ENCODE data around the gene C3orf18. TPM values are rescaled to one million over a fixed set of nuclear protein-coding genes. Genes with fewer than 3 reads are reported as not detected.

The C3orf18 gene
- total RNA-seq (2021; ENCODE audit: unreplicated experiment) (5.0 TPM), Bru-seq, nascent RNA (percentile 37 among the genes with signal in this experiment), BruChase-seq, experiment 1, labeled RNA remaining after a 2-hour chase (percentile 44 among the genes with signal in this experiment), BruChase-seq, experiment 2, labeled RNA remaining after a 6-hour chase (percentile 47 among the genes with signal in this experiment)
- polyA plus RNA-seq (2012; ENCODE audit: insufficient read length): 9.5 TPM
- long read RNA-seq, transcript C3orf18-210 (4 exons, 788 nt): major isoform, 5 of 15 reads
- long read RNA-seq, partial matches to known transcripts: 1 of 15 reads
- long read RNA-seq, other reads (novel, unspliced or antisense): 5 of 15 reads

DNA sequence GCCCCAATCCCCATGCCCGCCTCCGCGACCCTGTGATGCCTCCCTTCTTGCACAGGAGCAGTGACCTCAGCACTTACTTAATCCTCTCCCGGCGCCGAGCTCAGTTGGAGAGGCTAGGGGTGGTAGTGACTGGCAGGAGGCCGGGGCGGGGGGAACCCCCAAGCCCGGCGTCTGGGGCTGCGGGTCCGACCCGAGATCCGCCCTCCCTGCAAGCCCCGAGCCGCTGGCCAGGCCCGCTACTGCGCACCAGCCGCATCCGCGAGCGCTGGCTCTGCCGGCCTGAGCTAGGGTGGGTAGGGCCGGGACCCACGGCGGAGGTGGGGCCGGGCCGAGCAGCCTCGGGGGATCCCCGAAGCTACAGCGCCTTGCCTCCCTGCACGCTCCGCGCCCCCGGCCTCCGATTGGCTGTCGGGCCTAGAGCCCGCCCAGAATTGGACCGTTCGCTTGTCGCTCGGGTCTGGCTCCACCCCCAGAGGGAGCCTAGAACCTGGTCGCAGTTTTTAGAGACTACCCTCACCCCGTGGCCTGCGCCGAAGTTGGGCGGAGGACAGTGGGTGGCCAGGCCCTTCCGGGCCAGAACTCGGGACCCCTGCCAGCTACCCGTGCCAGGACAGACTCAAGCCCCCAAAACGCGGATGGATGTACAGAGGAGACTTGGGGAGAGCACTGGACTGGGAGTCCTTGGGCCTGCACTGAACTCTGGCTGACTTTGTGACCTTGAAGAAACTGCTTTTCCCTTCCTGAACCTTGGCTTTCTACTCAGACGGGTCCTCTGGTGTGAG lies at the start of gene C3orf18:
C3orf18 (minus strand) TSS at position 362 of the 782 bp plus-strand sequence. CDS start 2,048 bp downstream, outside the sequence.
- in situ Hi-C loops (cut with HindIII; ENCODE audit: low pct_unique_long_range_greater_than_20kb, low sequenced_read_pairs): no loop called here
- POLR2A ChIA-PET: no interaction called here
- Histone ChIP-seq H3K36me3 (ENCODE audit: control insufficient read depth, insufficient read depth, low read length) (peaks cover 3% of the 10 kb centered on the region; the same call in 1 of the 2 replicates), H3K4me1 (ENCODE audit: control insufficient read depth, insufficient read depth, low read length) (peaks cover 9% of the 10 kb centered on the region), H3K4me3 (ENCODE audit: low read depth in 2 of 2, low read length in 2 of 2) (peak within 1 kb of the TSS; percentile 83 to 91), H3K27me3 (ENCODE audit: control insufficient read depth, insufficient read depth, low read length) (no peaks in the 10 kb centered on the region), H3K27ac (ENCODE audit: low read length) (peak within 1 kb of the TSS; percentile 84), H3K9me3 (ENCODE audit: control insufficient read depth, insufficient read depth, low read depth, low read length) (no peaks in the 10 kb centered on the region)
- ATAC-seq (peak; percentile 84), DNase-seq (ENCODE audit: low read depth, low spot score) (no peak)
- CTCF ChIA-PET: interaction anchor here (0.9 kb wide), 1 partner anchor 49 kb away, joined by 3 read pairs; no protein-coding TSS in a partner anchor
- no TSS peak for BruUV-seq (replicated peaks)
- intact Hi-C loops (cut with micrococcal nuclease; ENCODE audit: unreplicated experiment): no loop called here
- TF ChIP-seq POLR2AphosphoS5 (IDR thresholded peaks at IDR 0.05; ENCODE audit: low read depth, low read length) (no peak), SIN3A (IDR thresholded peaks at IDR 0.05; ENCODE audit: borderline replicate concordance, insufficient read depth, low read depth, low read length) (no peak), TCF7L2 (IDR thresholded peaks at IDR 0.05; ENCODE audit: low read depth, low read length) (no peak)
- TF ChIP-seq, protein P1, sequence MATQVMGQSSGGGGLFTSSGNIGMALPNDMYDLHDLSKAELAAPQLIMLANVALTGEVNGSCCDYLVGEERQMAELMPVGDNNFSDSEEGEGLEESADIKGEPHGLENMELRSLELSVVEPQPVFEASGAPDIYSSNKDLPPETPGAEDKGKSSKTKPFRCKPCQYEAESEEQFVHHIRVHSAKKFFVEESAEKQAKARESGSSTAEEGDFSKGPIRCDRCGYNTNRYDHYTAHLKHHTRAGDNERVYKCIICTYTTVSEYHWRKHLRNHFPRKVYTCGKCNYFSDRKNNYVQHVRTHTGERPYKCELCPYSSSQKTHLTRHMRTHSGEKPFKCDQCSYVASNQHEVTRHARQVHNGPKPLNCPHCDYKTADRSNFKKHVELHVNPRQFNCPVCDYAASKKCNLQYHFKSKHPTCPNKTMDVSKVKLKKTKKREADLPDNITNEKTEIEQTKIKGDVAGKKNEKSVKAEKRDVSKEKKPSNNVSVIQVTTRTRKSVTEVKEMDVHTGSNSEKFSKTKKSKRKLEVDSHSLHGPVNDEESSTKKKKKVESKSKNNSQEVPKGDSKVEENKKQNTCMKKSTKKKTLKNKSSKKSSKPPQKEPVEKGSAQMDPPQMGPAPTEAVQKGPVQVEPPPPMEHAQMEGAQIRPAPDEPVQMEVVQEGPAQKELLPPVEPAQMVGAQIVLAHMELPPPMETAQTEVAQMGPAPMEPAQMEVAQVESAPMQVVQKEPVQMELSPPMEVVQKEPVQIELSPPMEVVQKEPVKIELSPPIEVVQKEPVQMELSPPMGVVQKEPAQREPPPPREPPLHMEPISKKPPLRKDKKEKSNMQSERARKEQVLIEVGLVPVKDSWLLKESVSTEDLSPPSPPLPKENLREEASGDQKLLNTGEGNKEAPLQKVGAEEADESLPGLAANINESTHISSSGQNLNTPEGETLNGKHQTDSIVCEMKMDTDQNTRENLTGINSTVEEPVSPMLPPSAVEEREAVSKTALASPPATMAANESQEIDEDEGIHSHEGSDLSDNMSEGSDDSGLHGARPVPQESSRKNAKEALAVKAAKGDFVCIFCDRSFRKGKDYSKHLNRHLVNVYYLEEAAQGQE (IDR thresholded peaks at IDR 0.05; ENCODE audit: insufficient read depth in 1 of 2, low read depth in 2 of 2, low read length in 1 of 2): no peak

DNA sequence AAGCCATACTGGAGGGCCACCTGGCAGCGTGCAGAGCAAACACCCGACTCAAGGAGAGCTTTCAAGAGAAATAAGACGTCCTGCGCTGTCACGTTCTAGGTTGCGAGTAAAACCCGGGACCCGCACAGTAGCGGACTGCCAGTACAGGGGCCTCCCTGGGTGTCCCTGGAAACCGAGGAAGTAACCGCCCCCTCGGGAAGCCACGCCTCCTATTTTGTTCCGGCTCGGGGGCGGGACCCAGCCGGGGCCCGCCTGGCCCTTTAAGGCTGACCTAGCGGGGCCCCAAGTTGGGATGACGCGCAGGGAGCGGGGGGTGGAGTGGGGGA lies 49.2 kb upstream of the C3orf18 start:
- Histone ChIP-seq H3K27me3 (ENCODE audit: control insufficient read depth, insufficient read depth, low read length) (no peaks in the 10 kb centered on the region), H3K4me3 (ENCODE audit: low read depth in 2 of 2, low read length in 2 of 2) (peak overlapping the region; percentile 59 to 75), H3K36me3 (ENCODE audit: control insufficient read depth, insufficient read depth, low read length) (no peaks in the 10 kb centered on the region), H3K27ac (ENCODE audit: low read length) (no peak overlapping the region), H3K9me3 (ENCODE audit: control insufficient read depth, insufficient read depth, low read depth, low read length) (no peaks in the 10 kb centered on the region), H3K4me1 (ENCODE audit: control insufficient read depth, insufficient read depth, low read length) (no peaks in the 10 kb centered on the region; the same call in 1 of the 2 replicates)
- ChIA-PET CTCF (interaction anchor here (0.6 to 1.2 kb wide), 6 partner anchors 32 to 755 kb away, joined by 3 to 8 read pairs (median 4); partner anchors contain the start of gene C3orf18), POLR2A (no interaction called here)
- BruUV-seq (replicated peaks): no TSS peak
- DNase-seq (ENCODE audit: low read depth, low spot score) (no peak), ATAC-seq (peak; percentile 77)
- in situ Hi-C loops (cut with HindIII; ENCODE audit: low pct_unique_long_range_greater_than_20kb, low sequenced_read_pairs) (no loop called here), intact Hi-C loops (cut with micrococcal nuclease; ENCODE audit: unreplicated experiment) (loop anchor here (2.0 to 5.0 kb wide), 2 partner anchors 36 to 756 kb away; no protein-coding TSS in a partner anchor)
- TF ChIP-seq, protein P1 (IDR thresholded peaks at IDR 0.05; ENCODE audit: insufficient read depth in 1 of 2, low read depth in 2 of 2, low read length in 1 of 2): no peak
- TF ChIP-seq, protein P2, sequence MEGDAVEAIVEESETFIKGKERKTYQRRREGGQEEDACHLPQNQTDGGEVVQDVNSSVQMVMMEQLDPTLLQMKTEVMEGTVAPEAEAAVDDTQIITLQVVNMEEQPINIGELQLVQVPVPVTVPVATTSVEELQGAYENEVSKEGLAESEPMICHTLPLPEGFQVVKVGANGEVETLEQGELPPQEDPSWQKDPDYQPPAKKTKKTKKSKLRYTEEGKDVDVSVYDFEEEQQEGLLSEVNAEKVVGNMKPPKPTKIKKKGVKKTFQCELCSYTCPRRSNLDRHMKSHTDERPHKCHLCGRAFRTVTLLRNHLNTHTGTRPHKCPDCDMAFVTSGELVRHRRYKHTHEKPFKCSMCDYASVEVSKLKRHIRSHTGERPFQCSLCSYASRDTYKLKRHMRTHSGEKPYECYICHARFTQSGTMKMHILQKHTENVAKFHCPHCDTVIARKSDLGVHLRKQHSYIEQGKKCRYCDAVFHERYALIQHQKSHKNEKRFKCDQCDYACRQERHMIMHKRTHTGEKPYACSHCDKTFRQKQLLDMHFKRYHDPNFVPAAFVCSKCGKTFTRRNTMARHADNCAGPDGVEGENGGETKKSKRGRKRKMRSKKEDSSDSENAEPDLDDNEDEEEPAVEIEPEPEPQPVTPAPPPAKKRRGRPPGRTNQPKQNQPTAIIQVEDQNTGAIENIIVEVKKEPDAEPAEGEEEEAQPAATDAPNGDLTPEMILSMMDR (IDR thresholded peaks at IDR 0.05): no peak
- TF ChIP-seq SIN3A (IDR thresholded peaks at IDR 0.05; ENCODE audit: borderline replicate concordance, insufficient read depth, low read depth, low read length) (no peak), POLR2AphosphoS5 (IDR thresholded peaks at IDR 0.05; ENCODE audit: low read depth, low read length) (no peak), TCF7L2 (IDR thresholded peaks at IDR 0.05; ENCODE audit: low read depth, low read length) (no peak)

All from Panc1 (cell line).